HCT116 (cell line): ENCODE data around the gene NAT9. TPM values are rescaled to one million over a fixed set of nuclear protein-coding genes. Genes with fewer than 3 reads are reported as not detected.

Experiments used
- ATAC-seq: fragments of 200-7000 bp; cut with Tn5 transposase; 2 replicates; pipeline ENCODE4 v1.9.1; 2020; ENCODE audit warnings: mild to moderate bottlenecking, moderate library complexity
- BruUV-seq: library from RNA; stranded (reverse); fragments of 400-500 nt; replicated peaks from 2 replicates; lab custom pipeline; 2021; lab: Mats Ljungman, UMichigan
- CTCF ChIA-PET: fragments of 300-600 bp; sonication (Branson Sonifier 250); formaldehyde crosslinking; loops from one replicate; lab custom pipeline; 2021; ENCODE audit warnings: antibody characterized with exemption; lab: Charles Lee
- POLR2A ChIA-PET: fragments of 300-600, 350-600 bp; sonication (Branson Sonifier 250); formaldehyde crosslinking; loops from one replicate; lab custom pipeline; 2021; ENCODE audit warnings: antibody characterized with exemption; lab: Charles Lee
- RAD21 ChIA-PET, 2 experiments: fragments of 300-600 bp; sonication (Branson Sonifier 250); formaldehyde crosslinking; loops; one replicate each; lab custom pipeline; 2023; ENCODE audit warnings: low total read pairs in 2 of 2; ENCODE audit not compliant: uncharacterized antibody in 2 of 2, unreplicated experiment in 2 of 2, low non-redundant PET in 1 of 2; lab: Charles Lee
- DNase-seq: peaks from one replicate; pipeline ENCODE4 v3.0.0-alpha.2; 2010; ENCODE audit warnings: low read depth, low spot score
- H2AFZ ChIP-seq: fragments of 200-600 bp; shearing (Covaris generic), sonication (generic); 2 replicates; pipeline ENCODE4 v1.6.1; 2017; ENCODE audit warnings: low read depth, mixed run types, mixed read lengths, antibody characterized with exemption, low read length; ENCODE audit not compliant: poor library complexity, severe bottlenecking
- H3K27ac ChIP-seq: 2 replicates; pipeline ENCODE4 v1.5.1; 2012; ENCODE audit warnings: low read depth, low read length
- H3K27me3 ChIP-seq: fragments of 200-600 bp; sonication (generic); 2 replicates; pipeline ENCODE4 v1.6.1; 2016; ENCODE audit warnings: mixed run types, low read length, mixed read lengths; ENCODE audit not compliant: insufficient read depth
- H3K36me3 ChIP-seq, 2 experiments: fragments of 200-500 bp in 1 of 2; fragments of 200-600 bp in 1 of 2; sonication (Bioruptor generic) in 1 of 2; sonication (generic) in 1 of 2; 2 replicates each; pipeline versions ENCODE4 v1.5.1 to v1.6.1; 2014 to 2016; ENCODE audit warnings: low read length in 2 of 2, inconsistent platforms in 1 of 2, mixed read lengths in 1 of 2, mixed run types in 1 of 2; ENCODE audit not compliant: insufficient read depth in 2 of 2, control insufficient read depth in 1 of 2
- H3K4me1 ChIP-seq, 2 experiments: fragments of 200-600 bp in 1 of 2; sonication (generic) in 1 of 2; 2 replicates each; pipeline versions ENCODE4 v1.5.1 to v1.6.1; 2012 to 2017; ENCODE audit warnings: low read length in 2 of 2, inconsistent platforms in 1 of 2, mild to moderate bottlenecking in 1 of 2, mixed read lengths in 1 of 2, mixed run types in 1 of 2, moderate library complexity in 1 of 2; ENCODE audit not compliant: insufficient read depth in 2 of 2, control insufficient read depth in 1 of 2
- H3K4me2 ChIP-seq: fragments of 200-600 bp; sonication (generic); 2 replicates; pipeline ENCODE4 v1.6.1; 2017; ENCODE audit warnings: mixed run types, low read length, mixed read lengths
- H3K4me3 ChIP-seq, 2 experiments: fragments of 200-600 bp in 1 of 2; sonication (generic) in 1 of 2; replicated peaks in 1 of 2; 2 replicates each; pipeline ENCODE4 v1.5.1; 2011 to 2016; ENCODE audit warnings: low read length in 2 of 2, control low read depth in 1 of 2, low read depth in 1 of 2, mild to moderate bottlenecking in 1 of 2, mixed read lengths in 1 of 2, mixed run types in 1 of 2
- H3K79me2 ChIP-seq: fragments of 200-600 bp; sonication (generic); 2 replicates; pipeline ENCODE4 v1.6.1; 2017; ENCODE audit warnings: mild to moderate bottlenecking, mixed run types, low read length, moderate library complexity, mixed read lengths; ENCODE audit not compliant: insufficient read depth
- H3K9ac ChIP-seq: fragments of 200-600 bp; sonication (generic); 2 replicates; pipeline ENCODE4 v1.6.1; 2016; ENCODE audit warnings: low read length, mixed read lengths
- H3K9me2 ChIP-seq: fragments of 200-600 bp; sonication (generic), shearing (Covaris generic); 2 replicates; pipeline ENCODE4 v1.6.1; 2017; ENCODE audit warnings: mixed run types, mild to moderate bottlenecking, moderate library complexity; ENCODE audit not compliant: insufficient read depth
- H3K9me3 ChIP-seq, 2 experiments: fragments of 200-500 bp in 1 of 2; fragments of 200-600 bp in 1 of 2; sonication (Bioruptor generic) in 1 of 2; sonication (generic) in 1 of 2; 2 replicates each; pipeline ENCODE4 v1.6.1; 2014 to 2017; ENCODE audit warnings: low read length in 2 of 2, mixed read lengths in 2 of 2, inconsistent platforms in 1 of 2, low read depth in 1 of 2, mild to moderate bottlenecking in 1 of 2, mixed run types in 1 of 2, moderate library complexity in 1 of 2; ENCODE audit not compliant: control insufficient read depth in 1 of 2, insufficient read depth in 1 of 2
- H4K20me1 ChIP-seq: fragments of 200-600 bp; sonication (generic), shearing (Covaris generic); 2 replicates; pipeline ENCODE4 v1.6.1; 2017; ENCODE audit warnings: mixed run types, mild to moderate bottlenecking, moderate library complexity; ENCODE audit not compliant: insufficient read depth
- CTCF ChIP-seq, 3 experiments: fragments of 200-600 bp in 1 of 3; sonication (generic) in 1 of 3; IDR thresholded peaks in 2 of 3; conservative IDR thresholded peaks in 1 of 3; 2 replicates each; pipeline ENCODE4 v1.5.1; 2012 to 2017; ENCODE audit warnings: low read depth in 2 of 3, low read length in 2 of 3, antibody characterized with exemption in 1 of 3, borderline replicate concordance in 1 of 3, control low read depth in 1 of 3, mild to moderate bottlenecking in 1 of 3, mixed read lengths in 1 of 3, mixed run types in 1 of 3, moderate library complexity in 1 of 3; ENCODE audit not compliant: insufficient read depth in 1 of 3
- JUND ChIP-seq: IDR thresholded peaks from 2 replicates; pipeline ENCODE4 v1.6.1; 2012
- POLR2AphosphoS5 ChIP-seq: IDR thresholded peaks from 2 replicates; pipeline ENCODE4 v1.6.1; 2011; ENCODE audit warnings: mild to moderate bottlenecking, low read depth, low read length, moderate library complexity
- SP1 ChIP-seq: IDR thresholded peaks from 2 replicates; pipeline ENCODE4 v1.6.1; 2012; ENCODE audit warnings: low read depth
- YY1 ChIP-seq: IDR thresholded peaks from 2 replicates; pipeline ENCODE4 v1.6.1; 2011; ENCODE audit warnings: low read length, low read depth, moderate library complexity, mild to moderate bottlenecking; ENCODE audit not compliant: insufficient replicate concordance; ENCODE audit errors: extremely low read depth
- intact Hi-C: fragments of 100-400 bp; cut with micrococcal nuclease; formaldehyde crosslinking; loops from 2 replicates; pipeline ENCODE4 v1.10.0; 2022
- total RNA-seq: library from RNA; stranded (reverse); gene quantifications from one replicate; pipeline ENCODE4 v1.2.1, GENCODE V29; 2021; ENCODE audit not compliant: unreplicated experiment

The NAT9 gene
- total RNA-seq, 1 experiment from 2014 or later: 88.7 TPM

- Histone ChIP-seq H3K9me2 (no peaks in the 10 kb centered on the region), H3K79me2 (peaks cover 5% of the 10 kb centered on the region; the same call in 1 of the 2 replicates), H3K27ac (no peak overlapping the region), H3K4me1 (no peaks in the 10 kb centered on the region), H3K4me3 (no peak overlapping the region), H3K36me3 (peaks cover 0 to 2% of the 10 kb centered on the region in 2 experiments; a peak in 2 of 4 replicates), H3K9me3 (no peaks in the 10 kb centered on the region), H3K27me3 (no peaks in the 10 kb centered on the region), H2AFZ (no peak overlapping the region), H4K20me1 (no peaks in the 10 kb centered on the region), H3K9ac (no peak overlapping the region), H3K4me2 (no peak overlapping the region)
- CTCF ChIA-PET: interaction anchor here (1.0 kb wide), 2 partner anchors 56 to 128 kb away, joined by 3 to 5 read pairs; no protein-coding TSS in a partner anchor
- POLR2A ChIA-PET: no interaction called here
- no TSS peak for BruUV-seq
- ATAC-seq: no peak
- intact Hi-C loops: no loop called here
- DNase-seq: no peak
- RAD21 ChIA-PET: no interaction called here
- TF ChIP-seq SP1: no peak
- no peak for TF ChIP-seq POLR2AphosphoS5
Observed at GRCh38 chr17:74785981-74786360, 9.8 kb upstream of the NAT9 start.

GRCh38 chr17:74785096-74785980 lies 9.2 kb upstream of the NAT9 start:
- ChIA-PET RAD21 (no interaction called here), CTCF (interaction anchor here (1.0 kb wide), 2 partner anchors 57 to 128 kb away, joined by 3 to 5 read pairs; no protein-coding TSS in a partner anchor), POLR2A (no interaction called here)
- H3K9me3 ChIP-seq: no peaks in the 10 kb centered on the region
- TF ChIP-seq SP1 (no peak), YY1 (no peak), CTCF (IDR thresholded peaks at IDR 0.05 in 2 of 3, conservative IDR thresholded peaks at IDR 0.05 in 1 of 3; ENCODE audit: borderline replicate concordance in 1 of 3, insufficient read depth in 1 of 3, low read depth in 2 of 3, low read length in 2 of 3) (peak in 2 of 3 experiments; percentile 22 to 23; a peak in 2 of 6 replicates), POLR2AphosphoS5 (no peak), JUND (no peak)
- H3K4me3 ChIP-seq: no peak overlapping the region
- no peak overlapping the region for H3K27ac ChIP-seq
- ATAC-seq: no peak
- H3K4me2 ChIP-seq: no peak overlapping the region
- H4K20me1 ChIP-seq: no peaks in the 10 kb centered on the region
- intact Hi-C loops: no loop called here
- DNase-seq: no peak
- H3K79me2 ChIP-seq: peaks cover 5% of the 10 kb centered on the region; the same call in 1 of the 2 replicates
- no peak overlapping the region for H3K9ac ChIP-seq
- no peak overlapping the region for H2AFZ ChIP-seq
- BruUV-seq: no TSS peak
- no peaks in the 10 kb centered on the region for H3K9me2 ChIP-seq
- H3K4me1 ChIP-seq: no peaks in the 10 kb centered on the region
- peaks cover 0 to 2% of the 10 kb centered on the region in 2 experiments; a peak in 2 of 4 replicates for H3K36me3 ChIP-seq
- no peaks in the 10 kb centered on the region for H3K27me3 ChIP-seq
